ENCODE data around the gene KCNB1.

Gene KCNB1

DNA sequence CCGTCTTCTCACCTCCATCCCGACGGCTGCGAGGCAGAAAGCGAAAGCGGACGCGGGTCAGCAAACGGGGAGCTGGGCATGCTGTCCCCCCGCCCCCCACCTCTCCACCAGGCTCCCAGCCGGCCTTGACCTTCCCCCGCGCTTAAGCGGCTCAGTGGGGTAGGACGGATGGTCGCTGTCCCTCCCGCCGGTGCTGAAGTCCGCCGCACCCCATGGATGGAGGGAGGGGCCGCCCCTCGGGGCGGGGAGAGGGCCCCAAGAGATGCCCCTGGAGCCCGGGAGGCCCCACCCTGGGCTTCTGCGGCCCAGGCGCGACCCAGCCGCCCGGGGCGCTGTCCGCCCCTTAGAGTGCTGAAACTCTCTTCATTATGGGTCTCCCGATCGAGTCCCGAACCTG lies at the start of gene KCNB1:
Gene KCNB1, minus strand, starts transcription at position 48 of the 397 bp plus-strand sequence. CDS start 188 bp downstream, outside the sequence.
- DNase-seq = peak in 1 of 2 donors; percentile 20

DNA sequence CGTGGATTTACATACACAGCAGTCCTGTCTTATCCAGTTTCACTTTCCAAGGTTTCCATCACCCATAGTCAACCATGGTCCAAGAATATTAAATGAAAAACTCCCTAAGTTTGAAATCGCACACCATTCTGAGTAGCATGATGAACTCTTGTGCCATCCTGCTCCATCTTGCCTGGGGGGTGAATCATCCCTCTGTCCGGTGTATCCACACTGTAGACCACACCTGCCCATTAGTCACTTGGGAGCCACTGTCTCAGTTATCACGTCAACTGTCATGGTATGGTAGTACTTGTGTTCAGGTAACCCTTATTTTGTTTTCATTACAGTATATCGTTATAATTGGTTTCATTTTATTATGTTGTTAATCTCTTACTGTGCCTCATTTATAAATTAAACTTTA lies 47.0 kb upstream of the KCNB1 start:
- DNase-seq = no peak

DNA sequence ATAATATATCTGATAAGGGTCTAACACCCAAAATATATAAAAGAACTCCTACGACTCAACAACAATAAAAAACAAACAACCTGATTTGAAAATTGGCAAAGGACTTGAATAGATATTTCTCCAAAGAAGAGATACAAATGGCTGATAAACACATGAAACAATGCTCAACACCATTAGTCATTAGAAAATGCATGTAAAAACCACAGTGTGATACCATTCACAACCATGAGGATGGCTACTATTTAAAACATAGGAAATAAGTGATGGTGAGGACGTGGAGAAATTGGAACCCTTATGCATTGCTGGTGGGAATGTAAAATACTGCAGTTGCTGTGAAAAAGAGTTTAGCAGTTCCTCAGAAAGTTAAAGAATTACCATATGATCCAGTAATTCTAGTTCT lies 44.1 kb upstream of the KCNB1 start:
- DNase-seq = no peak

DNA sequence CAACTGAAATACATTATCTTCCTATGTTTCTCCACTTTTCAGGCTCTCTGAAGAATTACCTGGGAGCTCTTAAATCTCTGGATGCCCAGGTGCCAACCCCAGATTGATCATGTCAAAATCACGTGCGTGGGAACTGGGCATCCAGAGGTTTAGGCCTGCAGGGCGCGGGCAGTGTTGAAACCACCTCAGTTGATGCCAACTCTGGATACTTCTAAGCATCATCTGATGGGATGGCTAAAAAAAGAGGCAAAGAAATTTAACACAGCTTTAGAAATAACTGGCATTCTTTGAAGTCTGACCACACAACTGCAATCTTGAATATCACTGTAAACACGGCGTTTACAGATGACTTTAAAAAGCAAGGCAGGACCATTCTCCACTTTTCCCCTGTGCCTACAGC lies 43.6 kb upstream of the KCNB1 start:
- DNase-seq = no peak

DNA sequence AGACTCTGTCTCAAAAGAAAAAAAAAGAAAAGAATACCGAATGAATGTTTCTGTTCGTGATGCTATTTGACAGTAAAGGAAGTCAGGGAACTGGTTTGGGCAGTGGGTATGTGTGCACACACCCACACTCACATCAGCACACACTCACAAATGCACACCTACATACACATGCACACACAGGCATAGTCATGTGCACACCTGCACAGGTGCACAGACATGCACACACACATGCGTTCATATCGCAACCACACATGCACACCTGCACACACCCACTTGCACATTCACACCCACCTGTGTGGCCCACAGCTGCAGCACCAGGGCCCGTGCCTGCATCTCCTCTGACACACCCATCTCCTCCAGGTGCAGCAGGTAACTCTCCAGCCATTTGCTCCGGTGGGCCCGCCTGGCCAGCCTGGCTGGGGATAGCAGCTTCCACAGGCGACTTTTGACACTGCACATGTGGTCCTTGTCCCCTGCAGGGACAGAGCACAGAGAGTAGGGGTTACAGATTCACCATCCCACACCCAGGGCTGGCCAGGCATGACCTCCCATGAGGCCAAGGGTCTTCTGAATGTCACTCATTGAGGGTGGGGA lies 41.4 kb upstream of the KCNB1 start:
- no peak for DNase-seq

DNA sequence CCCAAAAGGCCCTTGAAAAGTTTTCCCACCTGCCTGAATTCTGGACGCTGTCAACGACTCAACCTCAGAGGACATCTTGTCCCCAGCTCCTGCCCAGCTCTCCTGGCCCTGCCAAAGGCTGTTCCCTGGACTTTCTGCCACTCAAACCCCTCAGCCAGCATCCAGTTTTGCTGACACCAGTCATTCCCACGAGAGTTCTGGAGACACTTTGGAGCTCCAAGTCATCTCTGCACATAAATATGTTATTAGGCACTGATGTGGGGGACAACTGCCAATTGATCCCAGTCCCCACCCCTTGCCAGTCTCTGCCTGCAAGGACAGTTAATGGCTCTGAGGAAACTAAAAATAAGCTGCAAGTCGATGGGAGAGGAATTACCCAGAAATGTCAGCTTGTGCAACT lies 38.9 kb upstream of the KCNB1 start:
- DNase-seq = no peak

DNA sequence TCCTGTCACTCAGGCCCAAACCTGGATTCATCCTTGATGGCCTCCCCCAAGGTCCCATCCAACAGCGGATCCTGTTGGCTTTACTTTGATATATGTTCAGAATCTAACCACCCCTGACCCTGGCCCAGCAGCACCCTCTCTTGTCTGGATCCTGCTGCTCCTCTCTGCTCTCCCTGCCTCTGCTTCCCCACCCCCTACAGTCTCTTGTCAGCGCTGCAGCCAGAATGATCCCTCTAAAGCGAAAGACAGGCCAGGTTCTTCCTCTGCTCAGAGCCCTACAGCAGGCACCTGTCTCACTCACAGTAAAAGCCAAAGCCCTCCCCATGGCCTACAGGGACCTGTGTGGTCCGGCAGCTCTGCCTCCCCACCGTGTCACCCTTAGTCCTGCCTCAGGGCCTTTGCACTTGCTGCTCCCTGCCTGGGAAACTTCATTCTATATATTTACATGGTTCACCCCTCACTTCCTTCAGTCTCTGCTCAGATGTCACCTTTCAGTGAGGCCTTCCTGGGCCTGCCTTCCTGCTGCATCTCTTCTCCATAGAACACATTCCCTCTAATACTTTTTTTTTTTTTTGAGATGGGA lies 37.4 kb upstream of the KCNB1 start:
- no peak for DNase-seq

DNA sequence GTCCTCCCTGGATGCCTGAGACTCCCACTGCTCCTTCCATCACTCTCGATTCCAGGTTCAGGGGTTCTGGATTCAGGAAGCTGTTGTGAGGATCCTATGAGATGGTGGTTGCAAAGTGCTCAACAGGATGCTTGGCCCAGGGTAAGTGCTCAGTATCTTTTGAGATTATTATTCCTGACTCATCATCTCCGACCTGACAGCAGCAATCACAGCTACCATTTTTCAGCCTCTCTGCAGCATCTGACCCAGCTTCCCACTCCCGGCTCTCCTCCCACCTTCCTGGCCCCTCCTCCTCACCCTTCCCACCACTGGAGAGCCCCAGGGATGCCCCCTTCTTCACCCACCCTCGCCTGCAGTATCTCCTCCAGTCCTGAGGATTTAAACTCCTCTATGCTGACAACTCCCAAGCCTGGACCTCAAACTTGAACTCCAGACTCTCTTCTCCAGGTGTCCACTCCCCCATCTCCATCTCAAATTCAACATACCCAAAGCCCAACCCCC lies 36.8 kb upstream of the KCNB1 start:
- DNase-seq = no peak

DNA sequence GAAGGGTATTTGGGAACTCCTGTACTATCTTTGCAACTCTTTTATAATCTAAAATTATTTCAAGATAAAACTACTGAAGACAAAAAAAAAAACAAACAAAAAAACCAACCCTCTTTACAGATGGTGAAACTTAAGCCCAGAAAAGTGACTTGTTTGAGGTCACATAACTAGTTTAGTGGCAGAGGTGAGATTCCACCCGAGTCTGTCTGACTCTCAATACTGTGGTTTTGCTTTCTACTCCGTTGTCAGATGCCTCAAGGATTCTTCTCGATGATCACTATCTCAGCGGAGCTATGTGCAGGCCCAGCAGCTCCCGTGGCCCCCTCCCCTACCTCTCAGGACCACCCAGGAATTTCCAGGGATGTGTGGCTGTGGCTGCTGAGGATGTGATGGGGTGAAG lies 36.1 kb upstream of the KCNB1 start:
- DNase-seq = no peak

DNA sequence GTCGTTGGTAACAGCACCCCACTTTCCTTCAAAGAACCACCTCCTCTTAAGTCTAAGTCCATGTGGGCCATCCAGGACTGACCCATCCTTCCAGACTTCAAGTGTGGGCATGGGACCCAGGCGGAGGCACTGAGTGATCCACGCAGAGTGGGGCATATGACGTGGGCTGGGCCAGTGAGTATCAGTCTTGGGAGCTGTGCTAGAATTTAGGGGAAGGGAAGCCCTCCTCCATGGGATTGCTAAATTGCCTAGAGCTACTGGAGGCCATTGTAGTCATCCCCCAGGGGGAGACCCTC lies 35.3 kb upstream of the KCNB1 start:
- DNase-seq = no peak

DNA sequence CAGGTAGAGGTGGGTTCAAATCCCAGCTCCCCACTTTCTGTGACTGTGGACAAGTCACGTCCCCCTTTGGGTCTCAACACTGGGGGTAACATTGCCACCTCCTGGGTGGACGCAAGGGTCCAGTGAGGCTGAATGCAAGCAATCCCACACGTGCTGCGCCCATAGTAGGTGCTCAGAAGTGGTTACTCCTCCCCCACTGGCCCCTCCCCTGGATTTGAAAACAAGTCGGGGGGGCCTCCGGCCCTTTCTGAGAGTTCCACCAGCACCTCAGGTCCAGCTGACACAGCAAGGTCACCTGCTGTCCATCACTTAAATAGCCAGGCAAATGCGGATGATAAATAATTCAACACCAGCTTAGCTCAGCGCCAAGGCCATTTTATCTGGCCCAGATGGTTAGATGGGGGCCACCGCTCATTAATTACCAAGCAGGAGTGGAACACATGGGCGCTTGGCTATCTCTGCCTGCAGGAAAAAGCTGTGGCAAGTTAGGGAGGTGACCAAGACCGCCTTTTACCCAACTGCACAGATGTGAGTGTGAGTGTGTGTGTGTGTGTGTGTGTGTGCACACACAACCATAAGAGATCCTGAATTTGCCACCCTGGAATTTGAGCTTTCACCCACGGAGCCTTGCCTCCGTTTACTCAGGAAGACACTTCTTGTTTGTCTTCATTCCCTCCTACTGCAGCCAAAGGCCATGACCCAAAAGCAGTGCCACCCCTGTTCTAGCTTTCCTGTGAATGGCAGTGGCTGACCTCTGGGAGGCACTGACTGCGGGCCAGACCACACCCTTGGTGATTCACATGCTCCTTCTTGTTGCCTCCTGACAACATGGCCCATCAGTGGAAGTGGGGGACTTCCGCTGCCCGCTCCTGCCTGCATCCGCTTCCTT lies 34.7 kb upstream of the KCNB1 start:
- no peak for DNase-seq

DNA sequence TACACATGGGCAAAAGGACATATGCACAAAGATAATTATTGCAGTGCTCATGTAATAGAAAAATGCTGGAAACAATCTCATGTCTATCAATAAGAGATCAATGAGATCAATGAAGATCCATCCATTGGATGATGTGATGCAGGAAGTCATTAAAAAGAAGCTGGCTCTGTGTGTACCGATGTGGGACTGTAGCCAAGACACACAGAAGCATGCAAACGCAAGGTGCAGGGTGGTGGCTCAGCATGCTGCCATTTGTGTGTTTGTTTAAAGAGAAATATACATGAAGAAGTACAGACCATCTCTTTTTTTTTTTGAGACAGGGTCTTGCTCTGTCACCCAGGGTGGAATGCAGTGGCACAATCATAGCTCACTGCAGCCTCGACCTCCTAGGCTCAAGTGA lies 33.1 kb upstream of the KCNB1 start:
- no peak for DNase-seq

DNA sequence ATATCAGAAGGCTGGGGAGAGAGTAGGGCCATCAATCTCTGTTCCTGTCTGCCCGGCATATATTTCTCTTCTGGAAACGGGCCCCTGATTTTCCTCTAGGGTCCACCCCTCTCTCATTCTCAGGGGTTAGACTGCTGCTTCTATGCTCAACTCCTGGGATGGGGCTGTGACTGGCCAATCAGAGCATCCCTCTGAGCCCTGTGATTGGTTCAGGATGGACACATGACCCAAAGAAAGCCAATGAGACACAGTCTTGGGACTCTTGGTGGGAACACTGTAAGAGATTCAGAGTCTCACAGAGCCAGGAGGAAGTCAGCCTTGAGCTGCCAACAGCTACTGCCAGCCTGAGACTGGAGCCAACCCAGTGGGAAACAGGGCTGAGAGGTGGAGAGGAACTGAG lies 31.0 kb upstream of the KCNB1 start:
- no peak for DNase-seq

DNA sequence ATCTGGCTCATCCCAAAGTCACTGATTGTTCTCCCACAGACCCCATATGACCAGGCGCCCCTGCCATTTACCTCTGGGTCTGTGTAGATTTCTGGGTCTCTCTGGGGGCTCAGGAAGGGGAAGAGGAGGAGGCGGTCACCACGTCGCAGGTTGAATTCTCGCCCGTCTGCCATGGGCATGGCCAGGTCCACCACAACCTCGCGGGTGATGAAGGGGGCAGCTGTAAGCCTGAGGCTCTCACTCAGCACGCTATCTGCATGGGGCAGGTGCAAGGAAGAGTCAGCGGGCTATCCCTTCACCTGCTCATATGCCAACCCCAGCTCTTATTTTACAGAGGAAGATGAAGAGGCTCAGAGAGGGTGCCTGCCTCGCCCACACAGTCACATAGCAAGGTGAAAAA lies 30.5 kb upstream of the KCNB1 start:
- no peak for DNase-seq

DNA sequence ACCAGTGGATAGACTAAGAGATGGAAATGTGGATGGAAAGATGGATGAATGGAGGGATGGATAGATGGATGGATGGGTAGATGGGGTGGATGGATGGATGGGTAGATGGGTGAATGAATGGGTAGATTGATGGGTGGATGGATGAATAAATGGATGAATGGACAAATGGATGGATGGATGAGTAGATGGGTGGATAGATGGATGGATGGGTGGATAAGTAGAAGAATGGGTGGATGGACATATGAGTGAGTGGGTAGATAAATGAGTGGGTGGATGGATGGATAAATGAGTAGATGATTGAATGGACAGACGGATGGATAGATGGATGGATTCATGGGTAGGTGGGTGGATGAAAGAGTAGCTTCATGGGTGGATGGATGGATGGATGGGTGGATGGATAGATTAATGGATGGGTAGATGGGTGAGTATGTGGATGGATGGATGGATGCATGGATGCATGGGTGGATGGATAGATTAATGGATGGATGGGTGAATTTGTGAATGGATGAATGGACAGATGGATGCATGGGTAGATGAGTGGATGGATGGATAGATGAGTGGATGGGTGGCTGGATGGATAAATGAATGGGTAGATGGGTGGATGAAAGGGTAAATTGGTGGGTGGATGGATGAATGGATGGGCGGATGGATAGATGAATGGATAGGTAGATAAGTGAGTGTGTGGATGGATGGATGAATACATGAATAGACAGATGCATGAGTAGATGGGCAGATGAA lies 29.5 kb upstream of the KCNB1 start:
- no peak for DNase-seq

DNA sequence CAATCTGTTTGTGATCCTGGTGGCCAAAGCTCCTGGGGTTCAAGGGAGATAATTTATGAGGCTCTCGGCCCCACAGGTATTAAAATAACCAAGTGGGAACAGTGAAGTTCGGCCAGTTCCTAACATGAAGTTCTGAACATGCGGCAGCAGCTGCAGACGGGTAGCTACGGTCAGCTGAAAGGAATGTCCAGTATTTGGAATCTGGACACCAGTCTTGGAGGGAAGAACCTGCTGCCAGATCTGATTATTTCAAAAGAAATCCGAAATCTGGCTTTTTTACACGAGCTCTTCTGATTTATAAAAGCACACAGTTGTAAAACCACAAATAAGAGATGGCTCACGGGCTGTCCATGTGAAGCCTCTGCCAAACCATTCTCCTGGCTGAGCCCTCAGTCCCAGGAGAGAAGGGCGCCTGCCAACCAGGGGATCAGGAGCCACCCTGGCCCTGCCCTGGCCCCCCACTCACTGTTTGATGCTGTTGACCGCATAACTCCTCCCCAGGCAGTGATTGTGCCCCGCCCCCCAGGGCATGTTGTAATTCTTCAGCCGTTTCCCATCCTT lies 28.2 kb upstream of the KCNB1 start:
- DNase-seq = no peak

DNA sequence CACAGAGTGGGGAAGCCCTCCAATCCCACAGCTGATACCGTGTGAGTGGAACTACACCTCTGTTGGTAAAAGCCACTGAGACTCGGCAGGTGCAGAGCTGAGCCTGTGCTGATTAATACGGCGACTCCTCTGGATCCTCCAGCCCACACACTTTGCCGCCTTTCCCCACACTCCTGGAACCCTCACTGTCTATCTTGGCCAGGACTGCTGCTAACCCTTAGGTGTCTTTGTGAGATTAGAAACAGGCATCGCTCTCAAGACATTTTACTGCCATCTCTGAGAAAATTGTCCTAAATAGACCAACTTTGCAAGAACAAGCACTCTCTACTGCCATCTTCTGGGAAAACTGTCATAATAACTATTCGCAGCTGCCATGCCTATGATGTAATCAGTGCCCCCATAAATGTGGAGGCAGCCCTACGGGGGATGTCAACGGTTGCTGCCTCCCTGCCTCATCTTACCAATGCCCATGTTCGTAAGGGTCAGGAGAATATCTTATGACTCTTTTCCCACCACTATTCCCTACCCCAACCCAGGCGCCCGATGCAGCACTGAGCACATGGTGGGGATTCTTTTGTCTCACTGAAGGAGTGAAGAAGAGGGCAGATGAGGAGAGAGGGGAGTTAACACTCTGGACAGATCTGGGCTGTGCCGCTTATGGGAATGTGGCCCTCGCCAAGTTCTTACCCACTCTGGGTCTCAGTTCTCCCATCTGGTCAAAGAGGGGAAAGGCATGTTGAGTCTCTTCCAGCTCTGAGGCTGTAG lies 26.1 kb upstream of the KCNB1 start:
- DNase-seq = peak; percentile 17 to 54

DNA sequence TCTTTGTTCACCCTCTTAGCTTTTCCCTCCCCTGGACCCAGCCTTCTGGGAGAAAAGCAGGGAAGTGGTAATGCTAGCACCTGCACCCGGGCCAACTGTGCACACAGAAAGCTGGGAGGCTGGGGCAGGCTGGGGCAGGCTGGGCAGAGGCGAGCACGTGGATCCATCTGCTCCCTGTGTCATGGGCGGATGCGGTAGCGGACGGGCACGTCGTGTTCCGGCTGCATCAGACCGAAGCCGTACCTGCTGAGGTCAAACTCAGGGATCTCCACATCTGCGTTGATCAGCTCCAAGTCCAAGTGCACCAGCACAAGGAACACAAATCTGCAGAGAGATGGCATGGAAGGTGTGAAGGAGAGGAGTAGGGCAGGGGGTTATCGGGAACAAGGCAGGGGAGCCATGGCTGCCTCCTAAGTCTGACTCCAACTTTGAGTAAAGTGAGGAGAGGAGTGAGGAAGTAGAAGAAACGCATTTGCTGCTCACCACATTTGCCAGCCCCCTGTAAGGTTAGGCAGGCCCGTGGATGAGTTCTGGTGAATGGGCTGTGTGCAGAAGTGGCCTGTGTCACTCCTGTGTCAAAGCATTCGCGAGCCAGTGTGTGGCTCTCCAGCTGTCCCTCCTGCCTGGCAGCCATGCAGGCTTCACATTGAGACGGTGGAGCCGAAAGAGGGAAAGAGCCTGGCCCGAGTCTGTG lies 25.4 kb upstream of the KCNB1 start:
- no peak for DNase-seq

DNA sequence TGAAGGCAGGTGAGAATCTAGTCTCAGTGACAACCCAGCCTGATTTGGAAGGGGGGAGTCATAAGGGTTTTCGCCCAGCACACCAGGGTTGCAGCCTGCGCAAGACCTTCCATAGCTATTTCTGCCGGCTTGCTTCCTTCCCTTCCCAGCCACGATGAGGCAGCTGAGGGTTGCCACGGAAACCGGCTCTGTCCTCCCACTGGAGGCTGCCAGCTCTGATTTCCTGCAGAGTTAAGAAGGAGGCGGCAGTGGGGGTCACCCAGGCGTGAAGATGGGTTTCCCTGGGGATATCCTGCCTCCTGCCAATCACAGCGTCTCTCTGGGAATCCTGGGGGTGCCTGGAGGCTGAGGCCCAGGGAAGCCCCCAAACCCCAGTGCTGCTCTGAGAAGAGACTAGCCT lies 23.1 kb upstream of the KCNB1 start:
- DNase-seq = peak; percentile 13 to 14

DNA sequence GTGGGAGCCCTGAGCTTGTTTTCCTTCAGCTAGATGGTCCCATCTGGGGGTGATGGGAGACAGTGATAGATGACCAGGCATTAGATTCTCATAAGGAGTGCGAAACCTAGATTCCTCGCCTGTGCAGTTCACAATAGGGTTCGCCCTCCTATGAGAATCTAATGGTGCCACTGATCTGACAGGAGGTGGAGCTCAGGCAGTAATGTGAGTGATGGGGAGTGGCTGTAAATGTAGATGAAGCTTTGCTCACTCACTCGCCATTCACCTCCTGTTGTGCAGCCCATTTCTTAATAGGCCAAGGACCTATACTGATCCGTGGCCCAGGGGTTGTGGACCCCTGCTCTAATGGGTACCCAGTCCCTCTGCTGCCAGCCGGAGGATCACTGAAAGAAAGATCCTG lies 20.7 kb upstream of the KCNB1 start:
- DNase-seq = no peak

DNA sequence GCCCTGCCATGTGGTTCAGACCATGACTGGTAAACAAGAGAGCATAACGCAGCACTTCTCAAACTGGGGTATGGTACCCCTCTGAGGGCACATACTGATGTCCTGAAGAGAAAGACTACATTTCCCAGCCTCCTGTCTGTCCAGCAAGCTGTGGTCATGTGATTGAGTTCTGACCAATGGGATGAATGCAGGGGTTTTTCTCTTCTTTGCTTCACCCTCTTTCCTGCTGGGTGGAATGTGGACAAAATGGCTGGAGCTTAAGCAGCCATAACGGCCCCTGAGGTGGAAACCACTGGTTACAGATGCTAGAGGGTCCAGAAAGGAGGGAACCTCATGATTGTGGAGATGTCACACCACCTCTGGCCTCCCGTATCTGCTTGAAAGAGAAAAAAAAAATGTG lies 19.4 kb upstream of the KCNB1 start:
- DNase-seq = no peak

DNA sequence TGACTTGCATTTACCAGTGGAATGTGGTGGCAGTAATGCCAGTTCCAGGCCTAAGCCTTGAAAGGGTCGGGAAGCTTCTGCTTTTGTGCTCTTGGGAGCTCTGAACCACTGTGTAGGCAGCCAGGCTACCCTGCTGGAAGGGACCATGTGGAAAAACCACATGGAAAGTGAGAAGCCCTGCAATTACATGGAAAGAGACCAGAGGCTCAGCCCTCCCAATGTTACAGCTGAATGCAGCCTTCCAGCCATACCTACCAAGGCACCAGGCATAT lies 14.9 kb upstream of the KCNB1 start:
- no peak for DNase-seq
